GM19035 (cell line): ENCODE results near the gene GNPTAB.
"Not testable (repeated sequence)": the region's sequence is repeated elsewhere in the genome, so short reads cannot be mapped to it uniquely, and the experiment has no call there.

Source experiments
- ATAC-seq: cut with Tn5 transposase; IDR thresholded peaks from one replicate; pipeline ENCODE4 v1.9.1; 2021; ENCODE audit not compliant: unreplicated experiment

Gene GNPTAB

GRCh38 chr12:101740566-101740965 is 90.2 kb downstream of the GNPTAB start:
- no peak for ATAC-seq

- no peak for ATAC-seq
These were observed 91.7 kb downstream of the GNPTAB start, which contains the start of gene SYCP3 for GRCh38 chr12:101738920-101739665. Gene SYCP3 (minus strand): TSS chr12:101739462. CDS start chr12:101737935, 1,527 bp downstream.

GRCh38 chr12:101737476-101737875 is 93.3 kb downstream of the GNPTAB start:
- ATAC-seq: no peak

GRCh38 chr12:101734482-101734881 is 96.3 kb downstream of the GNPTAB start:
- ATAC-seq: not testable (repeated sequence)

GRCh38 chr12:101733166-101733565 is 97.6 kb downstream of the GNPTAB start:
- no peak for ATAC-seq

- ATAC-seq: no peak
These were observed 98.4 kb downstream of the GNPTAB start for GRCh38 chr12:101732318-101732717.

- no peak for ATAC-seq
These were observed 100.9 kb downstream of the GNPTAB start for GRCh38 chr12:101729842-101730241.

- ATAC-seq: no peak
These were observed 103.7 kb downstream of the GNPTAB start for GRCh38 chr12:101727098-101727497.

- no peak for ATAC-seq
These were observed 108.4 kb downstream of the GNPTAB start for GRCh38 chr12:101722392-101722791.

- no peak for ATAC-seq
These were observed 110.6 kb downstream of the GNPTAB start for GRCh38 chr12:101720118-101720517.

GRCh38 chr12:101719566-101719965 is 111.2 kb downstream of the GNPTAB start:
- no peak for ATAC-seq

- ATAC-seq: no peak
These were observed 115.8 kb downstream of the GNPTAB start for GRCh38 chr12:101714877-101715444.

GRCh38 chr12:101713930-101714329 is 116.8 kb downstream of the GNPTAB start:
- ATAC-seq: no peak

- no peak for ATAC-seq
These were observed 117.6 kb downstream of the GNPTAB start for GRCh38 chr12:101713059-101713682.

GRCh38 chr12:101710288-101710687 is 120.5 kb downstream of the GNPTAB start:
- ATAC-seq: no peak

- no peak for ATAC-seq
These were observed 123.5 kb downstream of the GNPTAB start for GRCh38 chr12:101707131-101707782.

- ATAC-seq: no peak
These were observed 124.4 kb downstream of the GNPTAB start for GRCh38 chr12:101706403-101706802.

GRCh38 chr12:101703487-101703886 is 127.3 kb downstream of the GNPTAB start:
- ATAC-seq: no peak

GRCh38 chr12:101700299-101700820 is 130.4 kb downstream of the GNPTAB start:
- no peak for ATAC-seq

GRCh38 chr12:101698800-101699347 is 131.9 kb downstream of the GNPTAB start:
- no peak for ATAC-seq
